ENCODE results near the gene IDS.
"Not testable (repeated sequence)": the region's sequence is repeated elsewhere in the genome, so short reads cannot be mapped to it uniquely, and the experiment has no call there.

Gene IDS

GRCh38 chrX:149499766-149500165, 5.3 kb downstream of the IDS start:
- DNase-seq (ENCODE audit: low read depth in 2 of 2), result no peak

GRCh38 chrX:149498767-149499166, 6.3 kb downstream of the IDS start:
- DNase-seq (ENCODE audit: low read depth in 2 of 2), result no peak

DNA sequence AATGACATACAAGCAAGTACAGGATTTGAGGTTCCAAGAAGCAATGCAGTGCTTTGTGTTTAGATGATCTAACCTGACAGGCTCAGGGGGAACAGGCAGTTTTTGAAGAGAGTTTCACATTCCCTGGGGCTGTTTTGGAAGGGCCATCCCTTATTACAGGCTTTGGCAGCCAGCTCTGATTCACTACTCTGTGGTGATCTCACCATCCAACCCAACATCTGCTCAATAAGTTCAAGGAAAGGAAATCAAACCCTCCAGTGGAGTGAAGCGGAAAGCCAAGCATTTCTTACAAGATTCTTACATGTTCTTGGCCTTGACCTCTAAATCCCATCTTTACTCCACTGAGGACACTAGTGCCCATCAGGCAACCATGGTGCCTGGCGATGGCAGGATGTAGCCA, 7.5 kb downstream of the IDS start:
- no peak for DNase-seq (ENCODE audit: low read depth in 2 of 2)

DNA sequence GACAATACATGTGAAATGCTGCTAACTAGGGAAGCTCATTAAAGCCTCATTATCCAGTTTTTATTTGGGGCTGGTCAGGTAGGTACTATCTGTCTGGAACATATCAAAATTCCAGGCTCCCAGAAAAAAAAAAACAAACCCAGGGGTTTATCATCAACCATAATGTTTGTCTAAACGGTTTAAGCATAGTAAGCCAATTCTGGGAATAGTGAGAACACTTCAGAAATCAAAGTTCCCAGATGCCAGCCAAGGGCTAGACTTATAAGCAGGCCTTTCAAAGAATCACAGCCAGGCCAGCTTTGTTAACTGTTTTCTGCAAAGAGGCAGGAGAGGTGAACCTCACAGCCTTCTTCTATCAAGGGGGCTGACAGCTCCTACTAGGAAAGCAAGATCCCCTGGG, 8.1 kb downstream of the IDS start:
- no peak for DNase-seq (ENCODE audit: low read depth in 2 of 2)

- no peak for DNase-seq (ENCODE audit: low read depth in 2 of 2)
Observed at GRCh38 chrX:149495573-149496071, 9.5 kb downstream of the IDS start.

GRCh38 chrX:149494844-149495565, 10.1 kb downstream of the IDS start:
- DNase-seq (ENCODE audit: low read depth in 2 of 2), result no peak

DNA sequence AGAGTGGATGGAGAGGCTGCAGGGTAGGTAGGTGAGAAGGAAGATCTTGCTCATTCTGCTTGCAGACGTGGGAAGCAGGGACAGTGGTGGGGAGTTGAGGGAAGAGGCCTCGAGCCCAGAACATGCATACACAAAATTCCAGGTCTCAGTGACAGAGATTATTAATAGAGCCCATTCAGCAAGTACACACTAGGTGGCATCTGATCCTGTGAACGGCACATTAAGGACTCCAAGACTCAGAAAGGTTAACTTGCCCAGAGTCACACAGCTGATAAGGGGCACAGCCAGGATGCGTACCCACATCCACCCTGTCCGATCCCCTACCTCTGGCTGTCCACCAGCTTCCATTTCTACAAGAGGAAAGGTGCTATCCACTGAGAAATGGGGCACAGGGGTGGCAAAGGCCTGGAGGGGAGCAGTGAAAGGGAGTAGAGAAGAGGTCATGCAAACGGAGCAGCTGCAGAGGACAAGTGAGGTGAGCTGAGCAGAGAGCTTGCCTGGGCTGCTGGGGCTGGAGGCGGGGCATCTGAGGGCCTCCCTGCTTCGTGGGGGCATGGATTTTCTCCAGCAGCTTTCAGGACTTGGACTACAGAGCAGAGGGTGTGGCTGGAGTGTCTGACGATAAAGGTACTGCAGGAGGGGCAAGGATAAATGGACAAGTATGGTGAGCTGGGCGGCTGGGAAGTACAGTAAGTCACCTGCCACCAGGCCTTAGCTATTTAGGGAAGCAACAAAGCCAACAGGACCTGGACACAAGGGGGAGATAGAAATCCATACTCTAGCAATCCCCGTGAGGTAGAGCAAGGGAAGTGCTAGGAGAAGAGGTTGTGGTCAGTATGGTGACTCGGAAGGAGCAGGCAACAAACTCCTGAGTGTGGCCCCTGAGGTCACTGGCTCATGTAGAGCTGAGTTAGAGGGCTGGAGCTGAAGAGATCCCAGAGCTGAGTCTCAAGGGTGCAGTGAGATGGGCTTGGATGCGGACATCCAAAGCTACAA, 11.2 kb downstream of the IDS start:
- DNase-seq (ENCODE audit: low read depth in 2 of 2), result no peak

- no peak for DNase-seq (ENCODE audit: low read depth in 2 of 2)
Observed at GRCh38 chrX:149491812-149492211, 13.3 kb downstream of the IDS start.

GRCh38 chrX:149490100-149490499, 15.0 kb downstream of the IDS start:
- DNase-seq (ENCODE audit: low read depth in 2 of 2), result no peak

DNA sequence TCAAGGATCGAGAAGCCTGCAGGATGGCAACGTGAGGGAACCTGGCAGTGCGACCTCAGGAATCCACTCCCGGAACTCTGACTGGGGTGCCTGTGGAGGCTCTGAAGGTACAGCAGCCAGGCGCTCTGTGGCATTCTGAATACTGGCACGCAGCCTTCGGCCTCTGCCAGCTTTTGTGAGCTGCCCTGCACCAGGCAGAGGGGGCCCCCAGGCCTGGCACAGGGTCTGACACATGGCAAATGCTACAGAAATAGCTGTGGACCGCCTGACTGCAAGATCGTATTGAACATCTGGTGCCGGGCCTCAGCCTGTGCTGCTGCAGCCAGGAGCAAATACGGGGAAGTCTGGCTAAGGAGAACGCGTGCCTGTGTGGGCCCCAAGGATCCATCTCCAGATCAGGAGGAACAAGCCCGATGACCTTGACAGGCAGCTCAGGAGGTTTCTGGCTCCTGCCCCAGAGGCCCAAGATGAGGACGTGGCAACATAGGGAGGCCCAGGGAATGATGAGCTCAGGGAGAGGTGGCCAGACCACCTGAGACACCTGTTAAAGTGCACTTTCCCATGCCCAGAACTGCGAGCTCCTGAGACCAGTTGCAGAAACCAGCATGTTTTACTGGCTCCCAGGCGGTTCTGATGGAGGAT, 16.6 kb downstream of the IDS start:
- DNase-seq (ENCODE audit: low read depth in 2 of 2), result not testable (repeated sequence)

DNA sequence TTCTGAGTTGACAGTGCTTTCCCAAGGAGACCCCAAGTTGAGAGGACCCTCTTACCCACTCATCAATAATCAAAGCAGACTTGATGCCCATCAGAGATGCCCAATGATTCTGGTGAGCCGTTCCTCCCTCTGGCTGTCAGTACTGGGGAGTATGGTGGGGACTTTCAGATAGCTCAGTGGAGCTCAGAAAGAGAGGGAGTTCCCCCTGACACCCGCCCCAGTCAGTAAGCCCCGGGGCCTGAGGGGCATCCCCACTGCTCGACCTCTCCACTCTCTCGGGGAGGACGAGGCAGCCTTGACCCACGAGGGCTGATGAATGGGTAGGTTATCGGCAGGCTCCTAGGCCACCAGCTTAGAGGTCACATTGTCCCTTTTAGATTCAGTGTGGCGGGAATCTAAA, 17.1 kb downstream of the IDS start:
- not testable (repeated sequence) for DNase-seq (ENCODE audit: low read depth in 2 of 2)

GRCh38 chrX:149487292-149487691, 17.8 kb downstream of the IDS start:
- DNase-seq (ENCODE audit: low read depth in 2 of 2), result no peak

DNA sequence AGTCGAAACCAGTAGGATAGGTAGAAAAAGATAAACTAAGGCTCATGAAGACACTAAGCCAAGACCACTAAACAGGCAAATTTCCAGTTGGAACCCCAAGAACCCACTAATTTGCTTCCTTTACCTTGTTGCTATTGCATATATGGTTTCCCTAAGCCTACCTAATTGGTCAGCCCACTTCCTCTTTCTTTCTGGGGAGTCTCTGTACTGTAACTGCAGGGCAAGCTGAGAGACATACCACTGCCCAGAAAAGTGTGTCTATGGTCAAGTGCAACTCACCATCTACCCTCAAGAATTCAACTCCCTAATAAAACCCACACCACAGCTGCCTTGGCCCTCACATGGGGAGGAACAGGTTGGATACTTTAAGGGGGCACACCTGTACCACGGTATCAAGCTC, 28.6 kb downstream of the IDS start:
- no peak for DNase-seq (ENCODE audit: low read depth in 2 of 2)

DNA sequence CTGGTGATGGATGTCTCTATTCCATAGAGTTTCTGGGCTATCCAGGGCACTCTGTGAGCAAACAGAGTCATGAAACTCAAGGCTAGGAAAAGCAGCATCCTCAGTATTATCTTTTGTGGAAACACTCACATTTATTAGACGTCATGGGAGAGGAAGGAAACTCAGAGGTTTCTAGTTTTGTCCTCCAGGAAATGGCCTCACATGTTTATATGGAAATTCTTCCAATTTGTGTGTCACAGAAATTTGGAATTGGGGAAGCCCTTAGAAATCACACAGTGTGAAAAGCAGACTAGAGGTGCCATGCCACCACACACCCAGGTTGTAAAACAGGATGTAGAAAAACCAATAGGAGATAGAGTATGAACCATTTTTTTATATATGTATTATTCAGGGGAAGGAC, 31.1 kb downstream of the IDS start:
- no peak for DNase-seq (ENCODE audit: low read depth in 2 of 2)

DNA sequence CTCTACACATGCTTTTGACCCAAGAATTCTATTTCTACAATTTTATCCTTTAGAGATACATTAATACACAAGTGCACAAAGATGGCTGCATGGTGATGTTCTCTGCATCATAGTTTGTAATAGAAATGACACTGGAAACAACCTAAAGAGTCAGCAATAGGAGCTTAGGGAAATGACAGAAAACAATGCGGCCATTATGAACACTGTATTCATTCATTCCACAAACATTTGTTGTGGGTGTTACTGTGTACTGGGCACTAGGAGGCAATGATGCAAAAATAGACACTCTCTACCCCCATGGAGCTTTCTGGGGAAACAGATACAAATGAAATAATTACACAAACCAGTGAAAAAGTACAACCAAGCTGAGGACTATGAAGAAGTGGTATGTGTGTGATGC, 32.0 kb downstream of the IDS start:
- DNase-seq (ENCODE audit: low read depth in 2 of 2), result no peak

DNA sequence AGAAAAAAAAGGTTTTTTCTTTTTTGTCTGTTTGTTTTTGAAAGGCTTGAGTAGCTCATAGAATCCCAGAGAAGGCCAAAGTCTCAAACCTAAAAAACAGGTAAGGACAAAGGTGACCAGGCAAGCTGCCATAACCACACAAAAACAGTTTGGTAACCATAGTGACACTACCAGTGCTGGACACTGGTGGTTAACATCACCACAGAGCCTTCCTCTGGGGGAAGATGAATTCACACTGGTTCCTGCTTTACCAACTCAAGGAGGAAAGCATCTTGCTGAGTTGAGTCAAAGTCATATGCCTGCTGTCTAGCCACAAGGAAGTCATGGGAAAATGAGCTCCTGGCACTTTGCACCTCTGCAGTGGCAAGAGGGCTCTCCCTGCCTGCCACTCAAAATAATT, 32.5 kb downstream of the IDS start:
- DNase-seq (ENCODE audit: low read depth in 2 of 2), result no peak

DNA sequence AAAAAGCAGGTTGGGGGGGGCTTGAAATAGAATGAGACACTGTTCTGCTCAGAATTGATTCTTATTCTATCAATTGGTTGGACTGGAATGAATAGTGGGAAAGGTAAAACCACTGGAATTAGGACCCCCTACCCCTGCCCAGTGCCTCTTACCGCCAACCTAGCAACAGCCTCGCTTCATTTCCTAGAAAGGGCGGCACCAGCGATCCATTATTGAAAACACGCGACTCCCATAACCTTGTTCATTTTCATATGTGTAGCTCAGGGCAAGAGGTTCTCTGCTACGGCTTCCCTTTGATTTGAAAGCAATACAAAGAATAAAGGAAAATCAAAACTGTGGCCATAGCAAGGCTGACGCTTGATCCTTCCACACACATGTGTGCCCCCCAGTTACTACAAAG, 33.7 kb downstream of the IDS start:
- no peak for DNase-seq (ENCODE audit: low read depth in 2 of 2)

DNA sequence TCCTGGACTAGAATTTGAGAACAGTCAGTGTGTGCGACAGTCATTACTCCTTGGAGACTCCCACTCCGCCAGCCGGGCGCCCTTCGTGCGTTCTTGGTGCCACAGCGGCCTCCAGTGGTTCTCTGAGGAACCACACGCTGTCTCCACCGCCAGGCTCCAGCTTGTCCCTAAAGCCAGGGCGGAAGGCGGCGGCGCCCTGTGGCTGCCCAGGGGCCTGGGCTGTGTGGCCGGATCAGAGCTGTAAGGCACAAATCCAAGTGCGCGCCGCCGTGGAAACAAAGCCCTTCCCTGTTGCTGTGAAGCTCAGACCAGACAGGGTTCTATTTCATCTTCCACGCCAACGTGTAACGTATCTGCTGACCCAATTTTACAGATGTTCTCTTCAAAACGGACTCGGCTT, 34.2 kb downstream of the IDS start:
- peak in 1 of 2 donors; percentile 37 for DNase-seq (ENCODE audit: low read depth in 2 of 2)

GRCh38 chrX:149469406-149469805, 35.7 kb downstream of the IDS start:
- DNase-seq (ENCODE audit: low read depth in 2 of 2), result no peak

- no peak for DNase-seq (ENCODE audit: low read depth in 2 of 2)
Observed at GRCh38 chrX:149467920-149468319, 37.2 kb downstream of the IDS start.

DNA sequence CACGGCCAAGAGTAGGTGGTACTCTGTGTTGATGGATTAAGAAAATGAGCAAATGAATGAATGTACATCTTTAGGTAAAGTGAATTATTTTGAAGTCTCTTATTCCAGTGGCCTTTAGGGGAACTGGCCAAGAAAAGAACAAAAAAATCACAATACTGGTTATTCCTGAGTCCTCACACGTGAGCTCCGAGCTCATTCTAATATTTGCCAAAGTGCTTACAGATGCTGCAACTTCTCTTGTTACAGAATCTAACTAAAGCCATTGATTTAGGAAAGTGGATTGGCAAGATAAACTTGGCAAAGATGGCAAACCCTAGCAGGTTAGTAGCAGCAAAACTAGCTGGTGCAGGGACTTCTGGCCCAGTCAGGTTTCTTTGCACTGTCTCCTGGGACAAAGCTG, 37.6 kb downstream of the IDS start:
- no peak for DNase-seq (ENCODE audit: low read depth in 2 of 2)

DNA sequence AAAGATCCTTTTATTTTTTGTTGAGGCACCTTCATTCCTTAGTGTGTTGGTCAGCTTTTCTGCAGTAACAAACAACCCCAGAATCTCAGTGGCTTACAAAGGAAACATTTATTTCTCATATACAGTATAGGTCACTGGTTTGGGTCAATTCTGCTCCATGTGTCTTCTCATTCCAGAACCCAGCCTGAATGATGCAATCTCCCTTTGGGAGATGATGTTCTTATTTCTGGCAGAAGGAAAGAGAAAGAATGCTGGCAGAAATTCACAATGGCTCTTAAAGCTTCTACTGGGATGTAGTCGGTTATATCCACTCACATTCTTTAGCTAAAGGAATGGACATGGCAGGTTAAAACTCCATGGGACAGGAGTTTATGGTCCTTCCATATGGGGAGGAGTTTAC, 42.3 kb downstream of the IDS start:
- no peak for DNase-seq (ENCODE audit: low read depth in 2 of 2)
